ENCODE measurements around the gene ACOX2. TPM values are rescaled to one million over a fixed set of nuclear protein-coding genes. Genes with fewer than 3 reads are reported as not detected.

ACOX2 gene
- total RNA-seq, 2 experiments from 2014 or later: not detected

GRCh38 chr3:58521917-58522631, 14.9 kb downstream of the ACOX2 start:
- Mint-ChIP-seq H3K4me3 (no peak overlapping the region), H3K4me1 (no peaks in the 10 kb centered on the region)

GRCh38 chr3:58521336-58521670, 15.7 kb downstream of the ACOX2 start:
- Mint-ChIP-seq H3K27ac (no peak overlapping the region), H3K27me3 (peaks cover 2% of the 10 kb centered on the region), H3K36me3 (no peaks in the 10 kb centered on the region), H3K4me1 (no peaks in the 10 kb centered on the region), H3K4me3 (no peak overlapping the region), H3K9me3 (no peaks in the 10 kb centered on the region)
- no peak for DNase-seq
- ATAC-seq (ENCODE audit: low read depth): no peak
- POLR2A ChIA-PET: no interaction called here

More at GRCh38 chr3:58521917-58522631, 14.9 kb downstream of the ACOX2 start:
- DNase-seq (no peak), ATAC-seq (ENCODE audit: low read depth) (no peak)
- Mint-ChIP-seq H3K9me3 (no peaks in the 10 kb centered on the region), H3K27me3 (peaks cover 2% of the 10 kb centered on the region), H3K36me3 (no peaks in the 10 kb centered on the region), H3K27ac (no peak overlapping the region)
- POLR2A ChIA-PET: no interaction called here

GRCh38 chr3:58520403-58521335, 16.3 kb downstream of the ACOX2 start:
- Mint-ChIP-seq H3K4me3 (no peak overlapping the region), H3K27me3 (peaks cover 2% of the 10 kb centered on the region), H3K4me1 (no peaks in the 10 kb centered on the region), H3K9me3 (no peaks in the 10 kb centered on the region), H3K27ac (no peak overlapping the region), H3K36me3 (no peaks in the 10 kb centered on the region)
- POLR2A ChIA-PET: no interaction called here
- ATAC-seq (ENCODE audit: low read depth) (no peak), DNase-seq (no peak)

- peaks cover 5% of the 10 kb centered on the region for H3K27me3 Mint-ChIP-seq
- DNase-seq (no peak), ATAC-seq (ENCODE audit: low read depth) (no peak)
- H3K4me3 Mint-ChIP-seq: no peak overlapping the region
- no peak overlapping the region for H3K27ac Mint-ChIP-seq
- H3K4me1 Mint-ChIP-seq: no peaks in the 10 kb centered on the region
- POLR2A ChIA-PET: no interaction called here
- H3K9me3 Mint-ChIP-seq: no peaks in the 10 kb centered on the region
- no peaks in the 10 kb centered on the region for H3K36me3 Mint-ChIP-seq
Measured at GRCh38 chr3:58519668-58520402, 17.2 kb downstream of the ACOX2 start.

GRCh38 chr3:58518291-58518789, 18.6 kb downstream of the ACOX2 start:
- Mint-ChIP-seq H3K9me3 (no peaks in the 10 kb centered on the region), H3K27me3 (peaks cover 5% of the 10 kb centered on the region), H3K36me3 (no peaks in the 10 kb centered on the region), H3K4me1 (no peaks in the 10 kb centered on the region), H3K27ac (no peak overlapping the region), H3K4me3 (no peak overlapping the region)
- ATAC-seq (ENCODE audit: low read depth) (no peak), DNase-seq (no peak)
- POLR2A ChIA-PET: no interaction called here

GRCh38 chr3:58514405-58514804, 22.6 kb downstream of the ACOX2 start:
- Mint-ChIP-seq H3K36me3 (no peaks in the 10 kb centered on the region), H3K27me3 (peaks cover 5% of the 10 kb centered on the region), H3K27ac (no peak overlapping the region), H3K4me3 (no peak overlapping the region), H3K4me1 (no peaks in the 10 kb centered on the region), H3K9me3 (no peaks in the 10 kb centered on the region)
- no peak for DNase-seq
- POLR2A ChIA-PET: no interaction called here
- no peak for ATAC-seq (ENCODE audit: low read depth)

- H3K4me1 Mint-ChIP-seq: peaks cover 2% of the 10 kb centered on the region
- H3K36me3 Mint-ChIP-seq: no peaks in the 10 kb centered on the region
- H3K27me3 Mint-ChIP-seq: no peaks in the 10 kb centered on the region
- H3K4me3 Mint-ChIP-seq: no peak overlapping the region
- no peaks in the 10 kb centered on the region for H3K9me3 Mint-ChIP-seq
- ATAC-seq (ENCODE audit: low read depth) (no peak), DNase-seq (no peak)
- POLR2A ChIA-PET: no interaction called here
- no peak overlapping the region for H3K27ac Mint-ChIP-seq
Measured at GRCh38 chr3:58508437-58508836, 28.6 kb downstream of the ACOX2 start.

GRCh38 chr3:58507356-58508078, 29.5 kb downstream of the ACOX2 start:
- Mint-ChIP-seq H3K36me3 (no peaks in the 10 kb centered on the region), H3K4me3 (no peak overlapping the region)
- no peak for DNase-seq

GRCh38 chr3:58502872-58503271, 34.1 kb downstream of the ACOX2 start:
- ATAC-seq (ENCODE audit: low read depth): no peak
- POLR2A ChIA-PET: no interaction called here
- H3K4me3 Mint-ChIP-seq: no peak overlapping the region
- no peak for DNase-seq
- H3K36me3 Mint-ChIP-seq: peaks cover 10% of the 10 kb centered on the region
- H3K4me1 Mint-ChIP-seq: no peaks in the 10 kb centered on the region
- no peaks in the 10 kb centered on the region for H3K9me3 Mint-ChIP-seq
- no peak overlapping the region for H3K27ac Mint-ChIP-seq
- H3K27me3 Mint-ChIP-seq: no peaks in the 10 kb centered on the region

More at GRCh38 chr3:58507356-58508078, 29.5 kb downstream of the ACOX2 start:
- ATAC-seq (ENCODE audit: low read depth): no peak
- H3K27ac Mint-ChIP-seq: no peak overlapping the region
- no peaks in the 10 kb centered on the region for H3K9me3 Mint-ChIP-seq
- H3K4me1 Mint-ChIP-seq: peaks cover 2% of the 10 kb centered on the region
- POLR2A ChIA-PET: no interaction called here
- H3K27me3 Mint-ChIP-seq: no peaks in the 10 kb centered on the region

- peaks cover 14% of the 10 kb centered on the region for H3K4me1 Mint-ChIP-seq
- H3K4me3 Mint-ChIP-seq: no peak overlapping the region
- DNase-seq (no peak), ATAC-seq (ENCODE audit: low read depth) (no peak)
- H3K27me3 Mint-ChIP-seq: peaks cover 9% of the 10 kb centered on the region
- POLR2A ChIA-PET: no interaction called here
- H3K9me3 Mint-ChIP-seq: no peaks in the 10 kb centered on the region
- peaks cover 10% of the 10 kb centered on the region for H3K36me3 Mint-ChIP-seq
- no peak overlapping the region for H3K27ac Mint-ChIP-seq
Measured at GRCh38 chr3:58497097-58497496, 39.9 kb downstream of the ACOX2 start.

GRCh38 chr3:58496206-58496857, 40.7 kb downstream of the ACOX2 start:
- Mint-ChIP-seq H3K27me3 (peaks cover 11% of the 10 kb centered on the region), H3K4me3 (no peak overlapping the region), H3K4me1 (peaks cover 16% of the 10 kb centered on the region), H3K36me3 (peaks cover 9% of the 10 kb centered on the region), H3K9me3 (no peaks in the 10 kb centered on the region), H3K27ac (no peak overlapping the region)
- no peak for ATAC-seq (ENCODE audit: low read depth)
- POLR2A ChIA-PET: no interaction called here
- DNase-seq: no peak

- Mint-ChIP-seq H3K27ac (no peak overlapping the region), H3K36me3 (peaks cover 7% of the 10 kb centered on the region), H3K9me3 (no peaks in the 10 kb centered on the region), H3K4me3 (no peak overlapping the region), H3K4me1 (peaks cover 17% of the 10 kb centered on the region), H3K27me3 (peaks cover 18% of the 10 kb centered on the region)
- DNase-seq (no peak), ATAC-seq (ENCODE audit: low read depth) (no peak)
- POLR2A ChIA-PET: no interaction called here
Measured at GRCh38 chr3:58495101-58495500, 41.9 kb downstream of the ACOX2 start.
